Adipocyte (in vitro differentiated cells): ENCODE data around the gene CD52.

ENCODE experiments used
- DNase-seq: peaks from one replicate; pipeline ENCODE4 v3.0.0-alpha.2; 2015; ENCODE audit warnings: low read depth
- H3K27me3 ChIP-seq: replicated peaks from 2 replicates; pipeline ENCODE4 v1.7.0; 2013; ENCODE audit warnings: mild to moderate bottlenecking, low read length, moderate library complexity; ENCODE audit not compliant: control insufficient read depth, insufficient read depth
- H3K36me3 ChIP-seq: 2 replicates; pipeline ENCODE4 v1.7.0; 2013; ENCODE audit warnings: low read length, mild to moderate bottlenecking, moderate library complexity; ENCODE audit not compliant: control insufficient read depth, insufficient read depth, severe bottlenecking
- H3K4me1 ChIP-seq: 2 replicates; pipeline ENCODE4 v1.7.0; 2013; ENCODE audit warnings: mild to moderate bottlenecking, low read length, moderate library complexity; ENCODE audit not compliant: control insufficient read depth, insufficient read depth
- H3K4me3 ChIP-seq: 2 replicates; pipeline ENCODE4 v1.7.0; 2013; ENCODE audit warnings: mild to moderate bottlenecking, low read length, moderate library complexity
- H3K9ac ChIP-seq: 2 replicates; pipeline ENCODE4 v1.7.0; 2013; ENCODE audit warnings: mild to moderate bottlenecking, low read length, moderate library complexity
- H3K9me3 ChIP-seq: 2 replicates; pipeline ENCODE4 v1.7.0; 2013; ENCODE audit warnings: mild to moderate bottlenecking, low read length, moderate library complexity; ENCODE audit not compliant: control insufficient read depth

CD52 gene

DNA sequence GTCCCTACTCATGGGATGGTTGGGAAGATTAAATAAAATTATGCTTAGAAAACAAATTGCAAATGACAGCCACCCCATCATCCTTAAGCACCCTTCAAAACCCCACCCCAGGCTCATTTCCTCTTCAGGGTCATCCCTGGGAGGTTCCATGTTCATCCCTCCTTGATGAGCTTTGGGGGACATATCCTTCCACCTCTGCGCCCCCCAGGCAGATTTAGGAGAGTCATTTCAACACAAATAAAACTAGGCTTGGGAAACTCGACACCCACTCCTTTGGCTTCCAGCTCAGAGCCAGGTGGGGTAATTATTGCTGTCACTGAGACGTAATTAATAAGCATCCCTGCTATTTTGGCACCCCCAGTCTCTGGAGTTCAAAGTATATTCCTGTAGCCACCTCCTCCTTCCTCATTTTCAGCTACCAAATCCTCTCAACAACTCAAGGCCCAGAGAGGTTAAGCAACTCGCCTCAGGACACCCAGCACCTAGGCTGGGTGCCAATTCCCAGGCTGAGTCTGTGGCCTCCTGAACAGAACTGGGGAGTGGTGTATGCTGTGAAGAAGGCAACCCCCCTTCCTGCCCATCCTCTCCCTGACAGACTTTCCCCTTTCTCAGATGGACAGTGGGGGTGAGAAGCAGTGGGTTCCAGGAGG is 35.6 kb downstream of the CD52 start:
- no peak overlapping the region for H3K9ac ChIP-seq
- peaks cover 18% of the 10 kb centered on the region for H3K27me3 ChIP-seq
- no peak overlapping the region for H3K4me3 ChIP-seq
- no peaks in the 10 kb centered on the region for H3K9me3 ChIP-seq
- DNase-seq: no peak
- peaks cover 3% of the 10 kb centered on the region for H3K4me1 ChIP-seq
- no peaks in the 10 kb centered on the region for H3K36me3 ChIP-seq

- H3K36me3 ChIP-seq: no peaks in the 10 kb centered on the region
- H3K4me3 ChIP-seq: no peak within 1 kb of the TSS
- no peak for DNase-seq
- peaks cover 3% of the 10 kb centered on the region for H3K4me1 ChIP-seq
- H3K9me3 ChIP-seq: no peaks in the 10 kb centered on the region
- H3K27me3 ChIP-seq: peaks cover 26% of the 10 kb centered on the region
- no peak within 1 kb of the TSS for H3K9ac ChIP-seq
Observed at GRCh38 chr1:26353976-26354820, 36.4 kb downstream of the CD52 start, which contains the start of gene CRYBG2. TSS of gene CRYBG2 (minus strand) at chr1:26354130. CDS start at chr1:26346657, 7,473 bp downstream.

DNA sequence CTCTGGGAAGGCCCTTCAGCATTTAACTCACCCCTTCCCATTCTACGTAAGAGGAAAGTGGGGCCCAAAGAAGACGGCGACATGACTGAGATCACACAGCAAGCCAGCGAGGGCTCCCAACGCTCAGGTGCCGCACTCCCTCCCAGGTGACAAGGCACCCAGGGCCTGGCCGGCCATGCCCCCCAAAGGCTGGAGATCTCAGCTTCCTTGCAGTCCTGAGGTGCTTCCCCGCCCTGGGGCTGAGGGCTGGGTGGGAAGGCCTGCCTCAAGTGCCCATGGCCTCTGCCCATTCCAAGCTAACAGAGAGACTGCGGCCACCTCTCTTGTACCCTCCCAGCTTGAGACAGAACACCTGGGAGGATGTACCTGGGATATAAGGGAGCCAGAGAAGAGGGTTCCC is 37.2 kb downstream of the CD52 start:
- no peak overlapping the region for H3K4me3 ChIP-seq
- peaks cover 30% of the 10 kb centered on the region for H3K27me3 ChIP-seq
- peaks cover 3% of the 10 kb centered on the region for H3K4me1 ChIP-seq
- no peaks in the 10 kb centered on the region for H3K9me3 ChIP-seq
- no peak for DNase-seq
- no peak overlapping the region for H3K9ac ChIP-seq
- H3K36me3 ChIP-seq: no peaks in the 10 kb centered on the region

DNA sequence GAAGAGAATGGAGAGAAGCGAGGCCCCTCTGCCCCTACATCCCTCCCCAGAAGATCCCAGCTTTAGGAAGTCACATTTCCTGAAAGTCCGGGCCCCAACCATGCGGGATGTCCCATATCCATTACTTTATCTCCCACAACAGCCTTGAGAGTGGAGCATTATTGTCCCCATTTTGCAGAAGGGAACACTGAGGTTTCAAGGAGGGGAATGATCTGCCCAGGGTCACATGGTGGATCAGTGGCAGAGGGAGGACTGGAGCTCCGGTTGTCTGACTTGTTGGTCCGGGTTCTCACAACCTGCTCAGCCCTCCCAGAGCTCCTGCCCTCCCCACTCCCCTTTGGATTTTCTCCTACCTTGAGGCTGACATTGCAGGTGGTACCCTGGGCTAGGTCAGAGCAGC is 38.3 kb downstream of the CD52 start:
- Histone ChIP-seq H3K4me3 (no peak overlapping the region), H3K9ac (no peak overlapping the region), H3K27me3 (peaks cover 42% of the 10 kb centered on the region), H3K36me3 (no peaks in the 10 kb centered on the region), H3K4me1 (peaks cover 3% of the 10 kb centered on the region), H3K9me3 (no peaks in the 10 kb centered on the region)
- DNase-seq: no peak

GRCh38 chr1:26357121-26357602 is 39.4 kb downstream of the CD52 start:
- no peak for DNase-seq
- Histone ChIP-seq H3K4me3 (no peak overlapping the region), H3K9me3 (no peaks in the 10 kb centered on the region), H3K27me3 (peaks cover 46% of the 10 kb centered on the region), H3K9ac (no peak overlapping the region), H3K36me3 (no peaks in the 10 kb centered on the region), H3K4me1 (no peaks in the 10 kb centered on the region)

DNA sequence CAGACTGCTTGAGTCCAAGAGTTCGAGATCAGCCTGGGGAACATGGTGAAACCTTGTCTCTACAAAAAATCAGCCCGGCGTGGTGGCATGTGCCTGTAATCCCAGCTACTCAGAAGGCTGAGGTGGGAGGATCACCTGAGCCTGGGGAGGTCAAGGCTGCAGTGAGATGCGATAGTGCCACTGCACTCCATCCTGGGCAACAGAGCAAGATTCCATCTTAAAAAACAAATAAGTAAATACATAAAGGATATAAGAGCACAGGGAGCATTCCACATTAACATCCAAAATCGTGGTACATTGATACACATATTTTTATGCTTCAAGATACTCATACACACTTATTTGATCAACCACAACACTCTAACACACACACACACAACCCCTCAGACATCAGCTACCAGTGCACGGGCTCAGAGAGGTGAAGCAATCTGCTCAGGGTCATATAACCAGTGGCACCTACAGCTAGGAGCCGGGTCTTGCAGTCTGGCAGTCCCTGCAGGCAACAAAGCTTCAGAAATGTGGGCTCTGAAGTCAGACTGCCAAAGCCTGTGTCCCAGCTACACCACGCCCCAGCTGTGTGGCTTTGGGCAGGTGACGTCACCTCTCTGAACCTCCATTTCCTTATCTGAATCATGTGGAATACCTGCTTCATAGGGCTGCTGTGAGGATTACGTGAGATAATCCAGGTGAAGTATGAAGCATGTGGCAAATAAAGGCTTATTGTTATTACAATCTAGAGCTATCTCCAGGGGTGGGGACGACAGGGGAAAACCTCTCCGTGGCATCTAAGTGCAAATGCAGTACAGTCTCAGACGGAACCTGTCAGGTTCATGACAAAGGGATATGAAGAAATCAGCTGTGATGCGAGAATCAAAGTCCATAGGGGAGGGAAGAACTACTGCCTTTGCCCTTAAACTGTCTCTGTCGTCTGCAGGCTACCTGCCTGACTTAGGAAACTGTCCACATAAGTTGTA is 40.9 kb downstream of the CD52 start:
- Histone ChIP-seq H3K27me3 (peaks cover 46% of the 10 kb centered on the region), H3K9me3 (no peaks in the 10 kb centered on the region), H3K4me1 (no peaks in the 10 kb centered on the region), H3K36me3 (no peaks in the 10 kb centered on the region), H3K4me3 (no peak overlapping the region), H3K9ac (no peak overlapping the region)
- no peak for DNase-seq

DNA sequence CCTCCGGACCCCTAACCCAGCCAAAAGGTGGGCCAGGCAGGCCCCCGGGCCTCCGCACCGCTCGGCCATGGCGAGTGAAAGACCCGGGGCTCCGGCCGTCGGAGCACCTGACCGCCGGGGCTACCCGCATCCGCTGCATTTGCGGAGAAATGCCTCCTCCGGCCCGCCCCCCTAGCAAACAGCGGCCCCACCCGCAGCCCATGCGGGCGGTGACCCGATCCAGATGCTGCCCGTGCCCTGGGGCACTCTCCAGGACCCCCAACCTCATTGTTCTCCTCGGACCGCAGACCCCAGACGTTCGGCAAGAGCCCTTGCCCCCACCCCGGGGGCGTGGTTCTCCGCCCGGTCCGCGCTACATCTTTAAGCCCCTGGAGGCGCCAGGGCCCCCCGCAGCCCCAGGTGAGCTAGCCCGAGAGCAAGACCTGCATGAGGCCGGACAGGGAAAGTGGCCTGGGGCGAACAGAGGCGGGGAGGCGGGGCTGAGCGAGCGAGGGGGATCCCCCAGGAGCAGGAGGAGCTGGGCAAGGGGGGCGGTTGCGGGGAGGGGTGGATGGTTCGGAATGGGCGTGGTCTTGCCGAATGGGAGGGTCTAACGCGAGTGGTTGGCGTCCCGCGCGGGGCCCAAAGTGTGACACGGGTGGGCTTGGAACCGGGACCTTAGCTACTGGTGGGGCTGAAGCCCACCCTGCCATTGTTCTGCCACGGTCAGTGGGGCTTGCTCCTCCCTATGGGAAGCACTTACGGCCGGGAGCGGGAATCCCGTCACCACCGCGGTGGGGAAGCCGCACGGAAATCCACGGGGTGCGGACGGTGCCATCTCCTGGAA is 42.4 kb downstream of the CD52 start:
- no peaks in the 10 kb centered on the region for H3K36me3 ChIP-seq
- H3K27me3 ChIP-seq: peaks cover 43% of the 10 kb centered on the region
- DNase-seq: no peak
- no peaks in the 10 kb centered on the region for H3K4me1 ChIP-seq
- H3K9me3 ChIP-seq: no peaks in the 10 kb centered on the region
- H3K4me3 ChIP-seq: no peak overlapping the region
- no peak overlapping the region for H3K9ac ChIP-seq

DNA sequence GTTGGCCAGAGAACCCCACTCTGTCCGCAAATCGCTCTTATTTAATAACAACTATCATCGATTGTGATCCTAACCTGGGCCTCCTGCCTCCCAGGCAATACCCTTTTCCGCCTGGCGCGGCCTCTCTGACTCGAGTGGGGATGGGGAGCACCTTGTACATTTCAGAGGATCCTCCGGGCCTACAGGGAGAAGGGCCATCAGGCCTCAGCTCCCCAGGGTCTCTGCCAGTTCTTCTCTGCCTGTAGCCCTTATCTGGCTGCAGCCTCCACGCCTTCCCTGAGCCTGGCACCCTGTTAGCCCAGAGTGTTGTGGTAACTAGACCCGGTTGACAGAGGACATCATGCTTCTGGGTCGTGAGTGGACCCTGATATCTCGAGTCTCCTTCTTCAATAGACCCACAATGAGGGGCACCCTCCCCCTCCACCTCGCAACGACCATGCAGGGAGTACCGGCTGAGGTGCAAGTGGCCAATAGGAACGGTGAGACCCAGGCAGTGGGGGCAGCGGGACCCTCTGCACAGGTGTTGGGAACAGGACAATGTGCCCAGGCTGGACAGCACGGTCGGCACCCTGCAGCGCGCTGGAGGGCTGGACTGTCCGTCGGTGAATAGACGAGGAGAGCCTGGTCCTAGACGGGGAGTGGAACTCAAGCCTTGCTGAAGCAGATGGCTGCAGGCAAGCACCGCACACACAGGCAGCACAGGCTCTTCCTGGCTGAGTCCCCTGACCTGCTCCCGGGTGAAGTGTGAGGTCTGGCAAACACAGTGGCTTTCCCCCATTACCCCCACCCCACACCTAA is 43.2 kb downstream of the CD52 start:
- no peak for DNase-seq
- H3K4me3 ChIP-seq: no peak overlapping the region
- no peaks in the 10 kb centered on the region for H3K9me3 ChIP-seq
- peaks cover 43% of the 10 kb centered on the region for H3K27me3 ChIP-seq
- H3K4me1 ChIP-seq: no peaks in the 10 kb centered on the region
- no peak overlapping the region for H3K9ac ChIP-seq
- H3K36me3 ChIP-seq: no peaks in the 10 kb centered on the region

DNA sequence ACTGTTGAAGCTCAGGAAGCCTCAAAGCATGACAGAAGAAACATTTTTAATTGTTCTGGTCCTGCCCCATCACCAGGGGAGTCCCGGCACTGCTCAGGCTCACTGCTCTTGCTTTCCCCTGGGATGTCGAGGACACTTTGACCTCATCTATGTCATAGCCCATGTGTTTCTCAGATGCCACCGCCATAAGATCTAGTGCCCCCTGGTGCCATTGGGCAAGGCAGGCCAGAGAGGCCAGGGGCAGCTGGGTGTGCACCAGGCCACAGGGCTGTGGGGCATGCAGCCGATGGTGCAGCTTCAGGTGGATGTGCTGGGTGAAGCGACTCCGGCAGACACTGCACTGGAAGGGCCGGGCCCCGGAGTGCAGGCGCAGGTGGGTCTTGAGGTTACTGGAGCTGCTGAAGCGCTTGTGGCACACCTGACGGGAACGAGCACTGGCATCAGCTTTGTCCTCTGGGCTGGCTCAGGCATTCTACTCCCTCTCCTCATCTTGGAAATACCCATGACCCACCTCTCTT is 43.9 kb downstream of the CD52 start:
- Histone ChIP-seq H3K27me3 (peaks cover 43% of the 10 kb centered on the region), H3K9me3 (no peaks in the 10 kb centered on the region), H3K4me1 (no peaks in the 10 kb centered on the region), H3K36me3 (no peaks in the 10 kb centered on the region), H3K4me3 (no peak overlapping the region), H3K9ac (no peak overlapping the region)
- DNase-seq: no peak

GRCh38 chr1:26362331-26362730 is 44.6 kb downstream of the CD52 start:
- no peaks in the 10 kb centered on the region for H3K4me1 ChIP-seq
- no peak overlapping the region for H3K4me3 ChIP-seq
- no peak overlapping the region for H3K9ac ChIP-seq
- no peak for DNase-seq
- peaks cover 43% of the 10 kb centered on the region for H3K27me3 ChIP-seq
- no peaks in the 10 kb centered on the region for H3K9me3 ChIP-seq
- no peaks in the 10 kb centered on the region for H3K36me3 ChIP-seq
